ENCODE data around the gene IRF4.
"Not testable (repeated sequence)": the region's sequence is repeated elsewhere in the genome, so short reads cannot be mapped to it uniquely, and the experiment has no call there.

Gene IRF4

DNA sequence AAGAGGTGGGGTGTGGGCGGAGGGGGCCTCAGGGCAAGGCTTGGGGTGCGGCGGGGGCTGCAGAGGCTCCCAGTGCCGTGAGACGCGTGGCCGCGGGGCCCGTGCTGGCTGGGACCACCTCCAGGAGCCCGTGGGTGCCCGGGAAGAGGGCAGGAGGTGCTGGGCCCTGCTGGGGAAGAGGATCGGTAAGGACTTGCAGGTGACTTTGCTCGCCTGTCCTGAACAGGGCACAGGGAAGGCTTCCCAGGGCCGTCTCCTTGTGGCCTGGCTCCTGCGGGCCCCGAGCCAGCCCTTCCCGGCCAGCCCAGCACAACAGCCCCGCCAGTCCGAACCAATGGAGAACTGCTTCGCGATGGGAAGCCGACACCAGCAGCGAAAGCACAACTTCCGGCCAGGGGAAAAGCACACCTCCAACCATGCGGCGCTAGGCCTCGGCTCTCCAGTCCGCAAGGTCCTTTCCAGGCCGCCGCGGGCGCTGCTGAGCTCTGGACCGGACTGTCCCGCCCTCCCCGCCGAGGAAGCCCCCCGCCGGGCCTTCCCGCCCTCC lies 32.3 kb downstream of the IRF4 start:
- no peaks in the 10 kb centered on the region for H3K36me3 ChIP-seq (ENCODE audit: control insufficient read depth in 1 of 2, insufficient read depth in 2 of 2, low read length in 2 of 2)
- no peak overlapping the region for H3K4me3 ChIP-seq (ENCODE audit: low read depth in 1 of 2, low read length in 2 of 2)
- H3K4me1 ChIP-seq (ENCODE audit: control insufficient read depth in 1 of 2, insufficient read depth in 2 of 2, low read length in 2 of 2): no peaks in the 10 kb centered on the region
- no peak overlapping the region for H3K27ac ChIP-seq (ENCODE audit: low read length)
- H3K9me3 ChIP-seq (ENCODE audit: control insufficient read depth in 1 of 2, low read length in 2 of 2): peaks cover 0 to 3% of the 10 kb centered on the region in 2 donors
- no peaks in the 10 kb centered on the region for H3K27me3 ChIP-seq (ENCODE audit: low read depth, low read length)

DNA sequence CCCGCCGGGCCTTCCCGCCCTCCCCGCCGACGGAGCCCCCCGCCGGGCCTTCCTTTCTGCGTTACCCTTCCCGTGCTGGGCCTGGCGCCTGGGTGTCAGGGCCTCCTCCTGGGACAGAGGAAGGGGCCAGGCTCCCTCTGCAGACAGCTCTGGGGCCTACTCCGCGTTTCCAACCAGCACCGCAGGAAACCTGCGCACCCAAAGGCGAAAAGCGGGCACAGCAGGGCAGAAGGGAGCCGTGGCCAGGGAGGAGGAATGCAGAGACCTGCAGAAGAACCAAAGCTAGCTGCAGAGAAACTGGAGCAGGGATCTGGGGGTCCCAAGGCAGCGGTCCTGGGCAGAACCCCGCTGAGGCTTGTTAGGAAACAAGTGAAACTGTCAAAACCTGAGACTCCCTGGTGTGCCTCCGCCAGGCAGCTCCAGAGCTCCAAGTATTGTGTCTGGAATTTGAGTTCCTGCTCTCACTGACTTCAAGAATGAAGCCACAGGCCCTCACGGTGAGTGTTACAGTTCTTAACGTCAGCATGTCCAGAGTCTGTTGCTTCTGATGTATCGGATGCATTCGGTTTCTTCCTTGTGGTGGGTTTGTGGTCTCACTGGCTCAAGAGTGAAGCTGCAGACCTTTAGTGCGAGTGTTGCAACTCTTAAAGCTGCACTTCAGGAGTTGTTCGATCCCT lies 33.3 kb downstream of the IRF4 start:
- Histone ChIP-seq H3K27ac (ENCODE audit: low read length) (no peak overlapping the region), H3K4me3 (ENCODE audit: low read depth in 1 of 2, low read length in 2 of 2) (no peak overlapping the region)

DNA sequence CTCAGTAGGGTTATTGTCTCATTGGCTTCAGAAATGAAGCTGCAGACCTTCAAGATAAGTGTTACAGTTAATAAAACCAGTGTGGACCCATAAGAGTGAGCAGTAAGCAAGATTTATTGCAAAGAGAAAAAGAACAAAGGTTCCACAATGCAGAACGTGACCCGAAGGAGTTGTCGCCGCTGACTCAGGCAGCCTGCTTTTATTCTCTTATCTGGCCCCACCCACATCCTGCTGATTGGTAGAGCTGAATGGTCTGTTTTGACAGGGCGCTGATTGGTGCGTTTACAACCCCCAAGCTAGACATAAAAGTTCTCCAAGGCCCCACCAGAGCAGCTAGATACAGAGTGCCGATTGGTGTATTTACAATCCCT lies 33.9 kb downstream of the IRF4 start:
- not testable (repeated sequence) for H3K27me3 ChIP-seq (ENCODE audit: low read depth, low read length); H3K4me3 ChIP-seq (ENCODE audit: low read depth in 1 of 2, low read length in 2 of 2); H3K4me1 ChIP-seq (ENCODE audit: control insufficient read depth in 1 of 2, insufficient read depth in 2 of 2, low read length in 2 of 2); H3K36me3 ChIP-seq (ENCODE audit: control insufficient read depth in 1 of 2, insufficient read depth in 2 of 2, low read length in 2 of 2); H3K9me3 ChIP-seq (ENCODE audit: control insufficient read depth in 1 of 2, low read length in 2 of 2); H3K27ac ChIP-seq (ENCODE audit: low read length)

More for the DNA sequence above, 33.3 kb downstream of the IRF4 start:
- Histone ChIP-seq H3K4me1 (ENCODE audit: control insufficient read depth in 1 of 2, insufficient read depth in 2 of 2, low read length in 2 of 2) (no peaks in the 10 kb centered on the region), H3K27me3 (ENCODE audit: low read depth, low read length) (no peaks in the 10 kb centered on the region), H3K36me3 (ENCODE audit: control insufficient read depth in 1 of 2, insufficient read depth in 2 of 2, low read length in 2 of 2) (no peaks in the 10 kb centered on the region), H3K9me3 (ENCODE audit: control insufficient read depth in 1 of 2, low read length in 2 of 2) (peaks cover 0 to 3% of the 10 kb centered on the region in 2 donors)

DNA sequence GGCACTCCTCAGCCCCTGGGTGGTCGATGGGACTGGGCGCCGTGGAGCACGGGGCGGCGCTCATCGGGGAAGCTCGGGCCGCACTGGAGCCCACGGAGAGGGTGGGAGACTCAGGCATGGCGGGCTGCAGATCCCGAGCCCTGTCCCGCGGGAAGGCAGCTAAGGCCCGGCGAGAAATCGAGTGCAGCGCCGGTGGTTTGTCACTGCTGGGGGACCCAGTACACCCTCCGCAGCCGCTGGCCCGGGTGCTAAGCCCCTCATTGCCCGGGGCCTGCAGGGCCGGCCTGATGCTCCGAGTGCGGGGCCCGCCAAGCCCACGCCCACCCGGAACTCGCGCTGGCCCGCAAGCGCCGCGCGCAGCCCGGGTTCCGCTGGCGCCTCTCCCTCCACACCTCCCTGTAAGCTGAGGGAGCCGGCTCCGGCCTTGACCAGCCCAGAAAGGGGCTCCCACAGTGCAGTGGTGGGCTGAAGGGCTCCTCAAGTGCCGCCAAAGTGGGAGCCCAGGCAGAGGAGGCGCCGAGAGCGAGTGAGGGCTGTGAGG lies 34.7 kb downstream of the IRF4 start:
- not testable (repeated sequence) for H3K4me1 ChIP-seq (ENCODE audit: control insufficient read depth in 1 of 2, insufficient read depth in 2 of 2, low read length in 2 of 2); H3K4me3 ChIP-seq (ENCODE audit: low read depth in 1 of 2, low read length in 2 of 2); H3K36me3 ChIP-seq (ENCODE audit: control insufficient read depth in 1 of 2, insufficient read depth in 2 of 2, low read length in 2 of 2); H3K9me3 ChIP-seq (ENCODE audit: control insufficient read depth in 1 of 2, low read length in 2 of 2); H3K27me3 ChIP-seq (ENCODE audit: low read depth, low read length); H3K27ac ChIP-seq (ENCODE audit: low read length)

DNA sequence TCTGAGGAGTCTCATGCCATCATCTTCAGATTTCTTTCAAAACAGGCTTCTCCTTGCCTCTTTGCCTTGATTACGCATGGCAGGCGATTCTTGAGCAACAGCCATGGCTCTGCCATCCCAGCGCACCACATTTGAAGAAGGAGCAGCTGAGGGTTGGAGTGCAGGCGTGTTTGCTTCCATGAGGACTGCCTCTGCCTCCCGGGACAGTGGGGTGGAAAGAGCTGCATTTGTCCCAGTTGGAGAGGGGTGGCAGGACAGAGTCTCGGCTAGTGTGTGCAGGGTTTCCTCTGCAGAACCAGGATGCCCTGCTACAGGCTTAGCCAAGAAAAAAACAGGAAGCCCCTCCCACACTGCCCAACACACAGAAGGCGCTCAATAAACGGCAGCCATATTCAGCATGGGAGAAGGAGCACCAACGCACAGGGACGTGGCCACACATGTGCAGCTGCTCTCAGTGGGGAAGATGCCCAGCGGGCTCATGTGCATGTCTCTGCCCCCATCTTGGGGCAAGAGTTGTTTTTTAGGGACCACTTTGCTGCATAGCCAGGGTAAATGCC lies 36.6 kb downstream of the IRF4 start:
- Histone ChIP-seq H3K27me3 (ENCODE audit: low read depth, low read length) (no peaks in the 10 kb centered on the region), H3K4me1 (ENCODE audit: control insufficient read depth in 1 of 2, insufficient read depth in 2 of 2, low read length in 2 of 2) (no peaks in the 10 kb centered on the region), H3K9me3 (ENCODE audit: control insufficient read depth in 1 of 2, low read length in 2 of 2) (no peaks in the 10 kb centered on the region), H3K36me3 (ENCODE audit: control insufficient read depth in 1 of 2, insufficient read depth in 2 of 2, low read length in 2 of 2) (no peaks in the 10 kb centered on the region), H3K4me3 (ENCODE audit: low read depth in 1 of 2, low read length in 2 of 2) (no peak overlapping the region), H3K27ac (ENCODE audit: low read length) (no peak overlapping the region)

DNA sequence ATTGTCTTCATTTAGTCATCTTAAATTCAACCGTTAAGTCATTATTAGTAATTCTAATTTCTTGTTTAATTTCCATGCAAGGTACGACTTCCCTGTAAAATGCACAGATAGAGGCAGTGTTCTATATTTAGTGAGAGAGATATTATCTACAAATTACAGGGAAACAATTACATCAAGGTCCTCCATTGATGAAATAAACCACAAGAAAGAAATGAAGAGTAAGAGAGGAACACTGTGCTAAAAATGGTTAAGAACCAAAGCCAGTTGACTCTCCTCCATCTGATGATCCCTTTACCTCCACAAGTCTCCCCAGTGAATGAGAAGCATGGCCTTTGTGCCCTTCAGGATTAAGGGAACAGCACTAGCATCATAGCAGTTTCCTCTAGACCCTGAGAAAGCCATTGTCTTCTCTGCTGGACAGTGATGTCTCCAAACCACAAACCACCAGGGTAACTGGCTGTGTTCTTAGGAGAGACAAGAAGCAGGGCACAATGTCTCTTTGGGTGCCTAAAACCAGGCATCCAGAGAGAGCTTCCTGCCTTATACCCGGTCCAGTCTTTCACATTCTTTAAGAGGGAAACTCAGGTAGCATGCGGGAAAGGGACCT lies 38.1 kb downstream of the IRF4 start:
- H3K9me3 ChIP-seq (ENCODE audit: control insufficient read depth in 1 of 2, low read length in 2 of 2): no peaks in the 10 kb centered on the region
- H3K4me1 ChIP-seq (ENCODE audit: control insufficient read depth in 1 of 2, insufficient read depth in 2 of 2, low read length in 2 of 2): no peaks in the 10 kb centered on the region
- no peak overlapping the region for H3K27ac ChIP-seq (ENCODE audit: low read length)
- H3K27me3 ChIP-seq (ENCODE audit: low read depth, low read length): no peaks in the 10 kb centered on the region
- H3K36me3 ChIP-seq (ENCODE audit: control insufficient read depth in 1 of 2, insufficient read depth in 2 of 2, low read length in 2 of 2): no peaks in the 10 kb centered on the region
- no peak overlapping the region for H3K4me3 ChIP-seq (ENCODE audit: low read depth in 1 of 2, low read length in 2 of 2)

DNA sequence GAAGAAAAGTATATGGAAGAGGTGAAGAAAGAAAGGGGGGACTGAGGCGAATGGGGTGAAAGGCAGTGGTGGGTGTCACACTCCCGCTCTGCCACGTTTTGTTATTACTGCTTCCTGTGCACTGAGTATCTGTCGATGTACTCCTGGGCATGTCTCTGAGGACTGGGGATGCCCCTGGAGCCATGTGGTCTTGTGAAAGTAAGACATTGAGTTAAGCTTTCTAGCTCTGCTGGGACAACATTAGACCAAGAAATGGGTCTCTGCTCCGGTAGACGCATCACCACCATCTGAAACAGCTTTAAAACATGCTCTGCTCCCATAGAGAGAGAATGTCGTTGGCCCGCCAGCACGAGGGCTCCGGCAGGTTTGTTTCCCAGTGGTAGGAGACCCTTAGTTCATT lies 40.0 kb downstream of the IRF4 start:
- no peak overlapping the region for H3K4me3 ChIP-seq (ENCODE audit: low read depth in 1 of 2, low read length in 2 of 2)

DNA sequence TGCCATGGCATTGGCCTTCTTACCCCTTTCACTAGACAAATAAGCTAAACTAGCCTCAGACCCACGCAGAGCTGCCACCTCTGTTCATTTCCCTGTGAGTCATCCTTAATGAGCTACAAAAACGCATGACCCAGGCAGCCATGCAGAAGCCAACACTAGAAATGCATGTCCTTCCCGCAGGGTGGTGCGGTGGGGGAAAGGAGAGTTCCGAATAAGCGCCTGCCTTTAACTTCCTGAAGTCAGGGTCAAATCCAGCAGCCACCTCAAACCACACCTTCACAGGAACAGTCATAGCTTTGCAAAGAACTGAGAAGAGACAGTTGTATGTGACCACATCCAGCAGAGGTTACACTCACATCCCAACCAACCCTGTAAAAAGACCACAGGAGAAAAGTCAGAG lies 40.4 kb downstream of the IRF4 start:
- no peaks in the 10 kb centered on the region for H3K27me3 ChIP-seq (ENCODE audit: low read depth, low read length)
- no peaks in the 10 kb centered on the region for H3K9me3 ChIP-seq (ENCODE audit: control insufficient read depth in 1 of 2, low read length in 2 of 2)
- no peaks in the 10 kb centered on the region for H3K4me1 ChIP-seq (ENCODE audit: control insufficient read depth in 1 of 2, insufficient read depth in 2 of 2, low read length in 2 of 2)
- H3K27ac ChIP-seq (ENCODE audit: low read length): no peak overlapping the region
- H3K4me3 ChIP-seq (ENCODE audit: low read depth in 1 of 2, low read length in 2 of 2): no peak overlapping the region
- H3K36me3 ChIP-seq (ENCODE audit: control insufficient read depth in 1 of 2, insufficient read depth in 2 of 2, low read length in 2 of 2): no peaks in the 10 kb centered on the region

More for the DNA sequence above, 40.0 kb downstream of the IRF4 start:
- Histone ChIP-seq H3K4me1 (ENCODE audit: control insufficient read depth in 1 of 2, insufficient read depth in 2 of 2, low read length in 2 of 2) (no peaks in the 10 kb centered on the region), H3K27me3 (ENCODE audit: low read depth, low read length) (no peaks in the 10 kb centered on the region), H3K9me3 (ENCODE audit: control insufficient read depth in 1 of 2, low read length in 2 of 2) (no peaks in the 10 kb centered on the region), H3K36me3 (ENCODE audit: control insufficient read depth in 1 of 2, insufficient read depth in 2 of 2, low read length in 2 of 2) (no peaks in the 10 kb centered on the region), H3K27ac (ENCODE audit: low read length) (no peak overlapping the region)

DNA sequence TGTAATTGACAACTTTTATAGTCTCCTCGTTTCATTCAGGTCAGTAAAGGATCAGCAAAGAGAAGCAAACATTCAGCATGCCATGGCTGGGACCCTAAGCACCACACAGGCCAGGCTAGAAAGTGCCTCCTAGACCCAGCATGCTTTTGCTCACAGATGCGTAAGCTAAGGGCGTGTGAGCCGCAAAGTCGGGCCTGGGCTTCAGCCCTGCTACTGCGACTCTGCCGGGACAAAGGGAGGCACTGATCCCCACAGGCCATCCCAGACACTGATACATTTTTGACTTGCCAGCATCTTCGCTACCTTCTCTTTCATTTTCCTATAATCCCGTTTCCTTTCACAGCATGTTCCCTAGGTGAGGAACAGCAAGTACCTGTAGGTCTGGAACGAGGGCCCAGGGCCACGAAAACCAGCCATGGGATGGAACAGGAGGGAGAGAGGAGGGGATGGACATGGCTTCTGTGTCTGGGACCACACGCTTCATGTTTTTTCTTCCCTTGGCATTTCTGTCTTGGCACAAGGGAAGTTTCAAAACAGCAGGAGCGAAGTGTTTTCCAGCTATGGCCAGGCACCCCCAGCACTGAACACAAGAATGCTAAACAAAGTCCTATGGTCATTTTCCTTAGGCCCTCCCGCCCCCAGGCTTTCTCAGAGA lies 42.6 kb downstream of the IRF4 start:
- no peaks in the 10 kb centered on the region for H3K9me3 ChIP-seq (ENCODE audit: control insufficient read depth in 1 of 2, low read length in 2 of 2)
- no peak overlapping the region for H3K4me3 ChIP-seq (ENCODE audit: low read depth in 1 of 2, low read length in 2 of 2)
- no peaks in the 10 kb centered on the region for H3K27me3 ChIP-seq (ENCODE audit: low read depth, low read length)
- no peaks in the 10 kb centered on the region for H3K4me1 ChIP-seq (ENCODE audit: control insufficient read depth in 1 of 2, insufficient read depth in 2 of 2, low read length in 2 of 2)
- no peaks in the 10 kb centered on the region for H3K36me3 ChIP-seq (ENCODE audit: control insufficient read depth in 1 of 2, insufficient read depth in 2 of 2, low read length in 2 of 2)
- H3K27ac ChIP-seq (ENCODE audit: low read length): no peak overlapping the region

DNA sequence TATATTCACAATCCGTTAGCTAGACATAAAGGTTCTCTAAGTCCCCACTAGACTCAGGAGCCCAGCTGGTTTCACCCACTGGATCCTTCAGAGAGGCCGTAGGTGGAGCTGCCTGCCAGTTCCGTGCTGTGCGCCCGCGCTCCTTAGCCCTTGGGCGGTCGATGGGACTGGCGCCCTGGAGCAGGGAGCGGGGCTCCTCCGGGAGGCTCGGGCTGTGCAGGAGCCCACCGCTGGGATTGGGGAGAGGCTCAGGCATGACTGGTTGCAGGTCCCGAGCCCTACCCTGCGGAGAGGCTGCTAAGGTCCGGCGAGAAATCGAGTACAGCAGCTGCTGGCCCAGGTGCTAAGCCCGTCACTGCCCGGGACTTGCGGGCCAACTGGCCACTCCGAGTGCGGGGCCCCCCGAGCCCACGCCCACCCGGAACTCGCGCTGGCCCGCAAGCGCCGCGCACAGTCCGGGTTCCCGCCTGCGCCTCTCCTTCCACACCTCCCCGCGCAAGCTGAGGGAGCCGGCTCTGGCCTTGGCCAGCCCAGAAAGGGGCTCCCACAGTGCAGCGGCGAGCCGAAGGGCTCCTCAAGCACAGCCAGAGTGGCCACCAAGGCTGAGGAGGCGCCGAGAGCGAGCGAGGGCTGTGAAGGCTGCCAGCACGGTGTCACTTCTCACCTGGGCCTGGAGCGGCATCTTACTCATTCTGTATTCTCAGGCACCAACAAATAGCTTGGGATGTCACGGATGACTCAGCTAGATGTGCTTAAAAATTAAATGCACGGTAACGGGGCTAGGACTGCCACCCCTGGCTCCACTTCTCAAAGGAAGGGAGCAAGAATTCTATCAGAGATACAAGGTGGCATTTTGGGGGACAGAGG lies 44.1 kb downstream of the IRF4 start:
- H3K4me1 ChIP-seq (ENCODE audit: control insufficient read depth in 1 of 2, insufficient read depth in 2 of 2, low read length in 2 of 2): no peaks in the 10 kb centered on the region
- no peaks in the 10 kb centered on the region for H3K27me3 ChIP-seq (ENCODE audit: low read depth, low read length)
- H3K36me3 ChIP-seq (ENCODE audit: control insufficient read depth in 1 of 2, insufficient read depth in 2 of 2, low read length in 2 of 2): no peaks in the 10 kb centered on the region
- no peaks in the 10 kb centered on the region for H3K9me3 ChIP-seq (ENCODE audit: control insufficient read depth in 1 of 2, low read length in 2 of 2)
- no peak overlapping the region for H3K4me3 ChIP-seq (ENCODE audit: low read depth in 1 of 2, low read length in 2 of 2)
- H3K27ac ChIP-seq (ENCODE audit: low read length): no peak overlapping the region
